ENCODE measurements around the gene CPSF2.

Gene CPSF2

DNA sequence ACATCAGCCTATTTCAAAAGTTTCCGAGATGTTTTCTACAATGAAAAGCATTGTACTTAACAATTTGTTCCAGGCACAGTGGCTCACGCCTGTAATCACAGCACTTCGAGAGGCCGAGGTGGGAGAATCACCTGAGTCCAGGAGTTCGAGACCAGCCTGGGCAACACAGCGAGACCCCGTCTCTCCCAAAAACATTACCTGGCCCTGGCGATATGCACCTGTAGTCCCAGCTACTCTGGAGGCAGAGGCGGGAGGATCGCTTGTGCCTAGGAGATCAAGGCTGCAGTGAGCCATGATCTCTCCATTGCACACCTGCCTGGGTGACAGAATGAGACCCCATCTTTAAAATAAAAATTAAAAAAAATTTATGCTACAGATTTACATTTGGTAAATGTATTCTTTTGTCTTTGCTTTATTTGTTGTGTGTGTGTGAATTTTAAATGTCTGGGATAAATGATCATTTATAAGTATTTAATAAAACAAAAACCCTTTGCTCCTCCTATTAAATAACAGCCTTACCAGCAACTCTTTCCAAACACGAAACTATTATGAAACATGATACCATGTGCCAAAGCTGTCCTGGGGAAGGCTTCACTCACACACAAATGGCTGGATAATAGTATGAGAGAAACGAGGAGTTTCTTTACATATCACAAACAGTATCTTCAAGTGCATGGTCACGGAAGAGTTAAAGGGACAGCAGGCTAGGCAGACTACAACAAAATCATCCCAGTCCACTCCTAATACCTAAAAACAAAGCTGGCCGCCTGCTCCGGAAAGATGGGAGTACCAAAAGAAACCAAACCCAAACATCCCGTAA lies 16.5 kb upstream of the CPSF2 start:
- Histone ChIP-seq H4K20me1 (ENCODE audit: control insufficient read depth, insufficient read depth, low read depth, low read length) (no peaks in the 10 kb centered on the region), H3K27me3 (ENCODE audit: control insufficient read depth, low read length) (no peaks in the 10 kb centered on the region), H3K9me3 (ENCODE audit: control insufficient read depth, insufficient read depth, low read length) (no peaks in the 10 kb centered on the region), H3K4me3 (ENCODE audit: low read length) (peak overlapping the region; percentile 98), H3K4me1 (ENCODE audit: control insufficient read depth, low read length) (peaks cover 39% of the 10 kb centered on the region), H3K4me2 (ENCODE audit: low read length) (peak overlapping the region; percentile 94), H3K36me3 (ENCODE audit: control insufficient read depth, low read length) (no peaks in the 10 kb centered on the region; the same call in 1 of the 2 replicates), H3K27ac (ENCODE audit: low read depth, low read length) (peak overlapping the region; percentile 55), H3F3A (ENCODE audit: control insufficient read depth, insufficient read depth) (peaks cover 9% of the 10 kb centered on the region; the same call in 1 of the 2 replicates), H3K9me2 (replicated peaks; ENCODE audit: control insufficient read depth, low read length) (no peaks in the 10 kb centered on the region), H3K79me2 (ENCODE audit: control insufficient read depth, low read length) (peaks cover 56% of the 10 kb centered on the region)
- TF ChIP-seq, protein P1, sequence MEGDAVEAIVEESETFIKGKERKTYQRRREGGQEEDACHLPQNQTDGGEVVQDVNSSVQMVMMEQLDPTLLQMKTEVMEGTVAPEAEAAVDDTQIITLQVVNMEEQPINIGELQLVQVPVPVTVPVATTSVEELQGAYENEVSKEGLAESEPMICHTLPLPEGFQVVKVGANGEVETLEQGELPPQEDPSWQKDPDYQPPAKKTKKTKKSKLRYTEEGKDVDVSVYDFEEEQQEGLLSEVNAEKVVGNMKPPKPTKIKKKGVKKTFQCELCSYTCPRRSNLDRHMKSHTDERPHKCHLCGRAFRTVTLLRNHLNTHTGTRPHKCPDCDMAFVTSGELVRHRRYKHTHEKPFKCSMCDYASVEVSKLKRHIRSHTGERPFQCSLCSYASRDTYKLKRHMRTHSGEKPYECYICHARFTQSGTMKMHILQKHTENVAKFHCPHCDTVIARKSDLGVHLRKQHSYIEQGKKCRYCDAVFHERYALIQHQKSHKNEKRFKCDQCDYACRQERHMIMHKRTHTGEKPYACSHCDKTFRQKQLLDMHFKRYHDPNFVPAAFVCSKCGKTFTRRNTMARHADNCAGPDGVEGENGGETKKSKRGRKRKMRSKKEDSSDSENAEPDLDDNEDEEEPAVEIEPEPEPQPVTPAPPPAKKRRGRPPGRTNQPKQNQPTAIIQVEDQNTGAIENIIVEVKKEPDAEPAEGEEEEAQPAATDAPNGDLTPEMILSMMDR (IDR thresholded peaks at IDR 0.05; ENCODE audit: low read depth, low read length, poor library complexity, severe bottlenecking): no peak
- no peak for TF ChIP-seq EZH2phosphoT487 (IDR thresholded peaks at IDR 0.05; ENCODE audit: borderline replicate concordance, low read length)

DNA sequence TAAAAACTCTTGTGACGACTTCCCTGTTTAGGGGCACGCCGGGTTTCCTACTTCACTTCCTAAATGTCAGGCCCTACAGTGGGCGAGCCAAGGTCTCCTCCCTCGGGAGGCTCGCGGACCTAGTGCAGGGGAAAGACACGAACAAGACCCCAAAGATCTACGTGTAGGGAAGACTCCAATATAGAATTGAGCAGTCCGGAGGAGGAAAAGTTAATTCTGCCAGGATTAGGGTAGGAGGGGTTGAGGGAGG lies 16.0 kb upstream of the CPSF2 start:
- Histone ChIP-seq H3K36me3 (ENCODE audit: control insufficient read depth, low read length) (no peaks in the 10 kb centered on the region; the same call in 1 of the 2 replicates), H3K4me1 (ENCODE audit: control insufficient read depth, low read length) (peaks cover 39% of the 10 kb centered on the region), H3K9me2 (replicated peaks; ENCODE audit: control insufficient read depth, low read length) (no peaks in the 10 kb centered on the region), H3K27me3 (ENCODE audit: control insufficient read depth, low read length) (no peaks in the 10 kb centered on the region), H3K27ac (ENCODE audit: low read depth, low read length) (peak overlapping the region; percentile 55), H3F3A (ENCODE audit: control insufficient read depth, insufficient read depth) (peaks cover 9% of the 10 kb centered on the region; the same call in 1 of the 2 replicates), H3K79me2 (ENCODE audit: control insufficient read depth, low read length) (peaks cover 51% of the 10 kb centered on the region), H4K20me1 (ENCODE audit: control insufficient read depth, insufficient read depth, low read depth, low read length) (no peaks in the 10 kb centered on the region), H3K4me2 (ENCODE audit: low read length) (peak overlapping the region; percentile 94), H3K4me3 (ENCODE audit: low read length) (peak overlapping the region; percentile 98), H3K9me3 (ENCODE audit: control insufficient read depth, insufficient read depth, low read length) (no peaks in the 10 kb centered on the region)
- no peak for TF ChIP-seq EZH2phosphoT487 (IDR thresholded peaks at IDR 0.05; ENCODE audit: borderline replicate concordance, low read length)
- TF ChIP-seq, protein P1 (IDR thresholded peaks at IDR 0.05; ENCODE audit: low read depth, low read length, poor library complexity, severe bottlenecking): no peak

GRCh38 chr14:92106143-92106926 lies 15.4 kb upstream of the CPSF2 start, which contains the start of gene ATXN3:
ATXN3 (minus strand) TSS chr14:92106582; CDS start chr14:92106552, 30 bp downstream.
- H3K9me3 ChIP-seq (ENCODE audit: control insufficient read depth, insufficient read depth, low read length): no peaks in the 10 kb centered on the region
- peak within 1 kb of the TSS; percentile 98 for H3K4me3 ChIP-seq (ENCODE audit: low read length)
- no peaks in the 10 kb centered on the region; the same call in 1 of the 2 replicates for H3K36me3 ChIP-seq (ENCODE audit: control insufficient read depth, low read length)
- peak within 1 kb of the TSS; percentile 55 for H3K27ac ChIP-seq (ENCODE audit: low read depth, low read length)
- H3F3A ChIP-seq (ENCODE audit: control insufficient read depth, insufficient read depth): peaks cover 9% of the 10 kb centered on the region; the same call in 1 of the 2 replicates
- no peaks in the 10 kb centered on the region for H3K27me3 ChIP-seq (ENCODE audit: control insufficient read depth, low read length)
- H3K4me1 ChIP-seq (ENCODE audit: control insufficient read depth, low read length): peaks cover 39% of the 10 kb centered on the region
- H3K9me2 ChIP-seq (replicated peaks; ENCODE audit: control insufficient read depth, low read length): no peaks in the 10 kb centered on the region
- H3K79me2 ChIP-seq (ENCODE audit: control insufficient read depth, low read length): peaks cover 46% of the 10 kb centered on the region
- no peaks in the 10 kb centered on the region for H4K20me1 ChIP-seq (ENCODE audit: control insufficient read depth, insufficient read depth, low read depth, low read length)
- H3K4me2 ChIP-seq (ENCODE audit: low read length): peak within 1 kb of the TSS; percentile 94
- no peak for TF ChIP-seq EZH2phosphoT487 (IDR thresholded peaks at IDR 0.05; ENCODE audit: borderline replicate concordance, low read length)
- TF ChIP-seq, protein P1 (IDR thresholded peaks at IDR 0.05; ENCODE audit: low read depth, low read length, poor library complexity, severe bottlenecking): peak; percentile 69
